ENCODE results near the gene CHST3. TPM values are rescaled to one million over a fixed set of nuclear protein-coding genes. Genes with fewer than 3 reads are reported as not detected.

CHST3 gene
- total RNA-seq, 6 donors from 2014 or later: 5.4 to 15.0 (median 8.4) TPM

GRCh38 chr10:72061930-72062329 lies 97.7 kb downstream of the CHST3 start:
- Histone ChIP-seq H3K9me3 (no peaks in the 10 kb centered on the region), H3K36me3 (peaks cover 0 to 20% (median 6%) of the 10 kb centered on the region in 4 donors), H3K4me3 (no peak overlapping the region), H3K27ac (no peak overlapping the region), H3K4me1 (no peaks in the 10 kb centered on the region), H3K27me3 (no peaks in the 10 kb centered on the region)
- 94% methylated on average over 9 of the region's 9 CpGs for WGBS, 2 donors
- no peak for DNase-seq
- ATAC-seq (ENCODE audit: low FRiP score in 2 of 2): no peak
- TF ChIP-seq POLR2A (IDR thresholded peaks at IDR 0.05) (no peak), POLR2AphosphoS5 (IDR thresholded peaks at IDR 0.05) (no peak), EP300 (IDR thresholded peaks at IDR 0.05) (no peak)
- TF ChIP-seq, protein P1, sequence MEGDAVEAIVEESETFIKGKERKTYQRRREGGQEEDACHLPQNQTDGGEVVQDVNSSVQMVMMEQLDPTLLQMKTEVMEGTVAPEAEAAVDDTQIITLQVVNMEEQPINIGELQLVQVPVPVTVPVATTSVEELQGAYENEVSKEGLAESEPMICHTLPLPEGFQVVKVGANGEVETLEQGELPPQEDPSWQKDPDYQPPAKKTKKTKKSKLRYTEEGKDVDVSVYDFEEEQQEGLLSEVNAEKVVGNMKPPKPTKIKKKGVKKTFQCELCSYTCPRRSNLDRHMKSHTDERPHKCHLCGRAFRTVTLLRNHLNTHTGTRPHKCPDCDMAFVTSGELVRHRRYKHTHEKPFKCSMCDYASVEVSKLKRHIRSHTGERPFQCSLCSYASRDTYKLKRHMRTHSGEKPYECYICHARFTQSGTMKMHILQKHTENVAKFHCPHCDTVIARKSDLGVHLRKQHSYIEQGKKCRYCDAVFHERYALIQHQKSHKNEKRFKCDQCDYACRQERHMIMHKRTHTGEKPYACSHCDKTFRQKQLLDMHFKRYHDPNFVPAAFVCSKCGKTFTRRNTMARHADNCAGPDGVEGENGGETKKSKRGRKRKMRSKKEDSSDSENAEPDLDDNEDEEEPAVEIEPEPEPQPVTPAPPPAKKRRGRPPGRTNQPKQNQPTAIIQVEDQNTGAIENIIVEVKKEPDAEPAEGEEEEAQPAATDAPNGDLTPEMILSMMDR (IDR thresholded peaks at IDR 0.05): no peak

- Histone ChIP-seq H3K27ac (no peak overlapping the region), H3K4me1 (no peaks in the 10 kb centered on the region), H3K36me3 (peaks cover 0 to 20% (median 7%) of the 10 kb centered on the region in 4 donors), H3K4me3 (no peak overlapping the region), H3K9me3 (no peaks in the 10 kb centered on the region), H3K27me3 (no peaks in the 10 kb centered on the region)
- WGBS, 2 donors: 96 to 98% methylated on average over 10 of the region's 10 CpGs
- ATAC-seq (ENCODE audit: low FRiP score in 2 of 2): no peak
- DNase-seq: no peak
- TF ChIP-seq POLR2A (IDR thresholded peaks at IDR 0.05): no peak
- TF ChIP-seq, protein P1 (IDR thresholded peaks at IDR 0.05): no peak
- no peak for TF ChIP-seq EP300 (IDR thresholded peaks at IDR 0.05)
- no peak for TF ChIP-seq POLR2AphosphoS5 (IDR thresholded peaks at IDR 0.05)
These were observed 98.2 kb downstream of the CHST3 start for GRCh38 chr10:72062382-72062781.

Other genes with a start within 250 kb of the CHST3 start
- gene C10orf105, start 244.6 kb upstream of the CHST3 start, total RNA-seq: 1 to 10 TPM in 1 of 6 donors, under 1 TPM in 4, not detected in 1; 0.15 to 1.0 (median 0.44) TPM
- 100 to 1,000 TPM in 2 of 6 donors, 10 to 100 TPM in 4; 51.7 to 167 (median 92.5) TPM for gene VSIR, start 190.9 kb upstream of the CHST3 start, total RNA-seq
- 1,000 to 10,000 TPM in 3 of 6 donors, 100 to 1,000 TPM in 3; 776 to 2,056 (median 1,236) TPM for gene PSAP, start 113.1 kb upstream of the CHST3 start, total RNA-seq
- 100 to 1,000 TPM in 5 of 6 donors, 10 to 100 TPM in 1; 62.9 to 532 (median 159) TPM for gene SPOCK2, start 124.2 kb downstream of the CHST3 start, total RNA-seq